H9 (cell line): Measurements from ENCODE around the gene RAB22A. TPM values are rescaled to one million over a fixed set of nuclear protein-coding genes. Genes with fewer than 3 reads are reported as not detected.

ENCODE experiments used
- DNase-seq: peaks from one replicate; pipeline ENCODE4 v3.0.0-alpha.2; 2017
- H2AFZ ChIP-seq: one replicate; pipeline ENCODE4 v1.6.1; 2013; ENCODE audit warnings: mild to moderate bottlenecking, low read length, control low read depth, moderate library complexity
- H2AK5ac ChIP-seq: 2 replicates; pipeline ENCODE4 v1.6.1; 2013; ENCODE audit warnings: low read length, control low read depth, mixed read lengths; ENCODE audit not compliant: insufficient read length
- H2BK120ac ChIP-seq: one replicate; pipeline ENCODE4 v1.6.1; 2013; ENCODE audit warnings: low read depth, mild to moderate bottlenecking, low read length, control low read depth, inconsistent platforms; ENCODE audit not compliant: poor library complexity, severe bottlenecking
- H2BK12ac ChIP-seq: 2 replicates; pipeline ENCODE4 v1.6.1; 2013; ENCODE audit warnings: low read length, control low read depth, mixed read lengths, low read depth; ENCODE audit not compliant: insufficient read length
- H2BK15ac ChIP-seq: 2 replicates; pipeline ENCODE4 v1.6.1; 2013; ENCODE audit warnings: low read depth, low read length, control low read depth
- H2BK20ac ChIP-seq: one replicate; pipeline ENCODE4 v1.6.1; 2013; ENCODE audit warnings: low read depth, mild to moderate bottlenecking, low read length, control low read depth, inconsistent platforms; ENCODE audit not compliant: poor library complexity, severe bottlenecking
- H2BK5ac ChIP-seq: 2 replicates; pipeline ENCODE4 v1.6.1; 2013; ENCODE audit warnings: low read length, control low read depth, mixed read lengths; ENCODE audit not compliant: insufficient read length
- H3K14ac ChIP-seq: 2 replicates; pipeline ENCODE4 v1.6.1; 2013; ENCODE audit warnings: low read length, control low read depth; ENCODE audit not compliant: insufficient read depth
- H3K18ac ChIP-seq: 2 replicates; pipeline ENCODE4 v1.6.1; 2013; ENCODE audit warnings: low read depth, mild to moderate bottlenecking, mixed read lengths, low read length, control low read depth; ENCODE audit not compliant: insufficient read length
- H3K23ac ChIP-seq: 2 replicates; pipeline ENCODE4 v1.6.1; 2013; ENCODE audit warnings: low read length, control low read depth, mixed read lengths, low read depth; ENCODE audit not compliant: insufficient read length
- H3K23me2 ChIP-seq: 2 replicates; pipeline ENCODE4 v1.6.1; 2013; ENCODE audit warnings: low read depth, mild to moderate bottlenecking, mixed read lengths, low read length, control low read depth; ENCODE audit not compliant: insufficient read length, poor library complexity, severe bottlenecking
- H3K27ac ChIP-seq: 2 replicates; pipeline ENCODE4 v1.5.1; 2013; ENCODE audit warnings: low read length, control low read depth, mixed read lengths, low read depth; ENCODE audit not compliant: insufficient read length
- H3K27me3 ChIP-seq: 2 replicates; pipeline ENCODE4 v1.6.1; 2013; ENCODE audit warnings: low read length, control low read depth, inconsistent platforms; ENCODE audit not compliant: insufficient read depth
- H3K4ac ChIP-seq: 2 replicates; pipeline ENCODE4 v1.6.1; 2013; ENCODE audit warnings: low read depth, mild to moderate bottlenecking, control low read depth, inconsistent platforms, low read length, moderate library complexity
- H3K4me1 ChIP-seq: 2 replicates; pipeline ENCODE4 v1.6.1; 2013; ENCODE audit warnings: low read length, control low read depth, inconsistent platforms; ENCODE audit not compliant: insufficient read depth
- H3K4me2 ChIP-seq: 2 replicates; pipeline ENCODE4 v1.6.1; 2013; ENCODE audit warnings: low read length, control low read depth, mixed read lengths; ENCODE audit not compliant: insufficient read length, insufficient read depth
- H3K56ac ChIP-seq: 2 replicates; pipeline ENCODE4 v1.6.1; 2013; ENCODE audit warnings: low read depth, mild to moderate bottlenecking, mixed read lengths, low read length, control low read depth; ENCODE audit not compliant: insufficient read length
- H3K79me1 ChIP-seq: 2 replicates; pipeline ENCODE4 v1.6.1; 2013; ENCODE audit warnings: low read depth, mild to moderate bottlenecking, moderate library complexity, low read length, control low read depth, inconsistent platforms; ENCODE audit not compliant: insufficient read depth, poor library complexity, severe bottlenecking
- H3K79me2 ChIP-seq: 2 replicates; pipeline ENCODE4 v1.6.1; 2013; ENCODE audit warnings: low read length, control low read depth, inconsistent platforms; ENCODE audit not compliant: insufficient read depth
- H3K9ac ChIP-seq: 2 replicates; pipeline ENCODE4 v1.6.1; 2013; ENCODE audit warnings: low read length, control low read depth, mixed read lengths; ENCODE audit not compliant: insufficient read length; ENCODE audit errors: extremely low read depth
- H3K9me3 ChIP-seq: one replicate; pipeline ENCODE4 v1.6.1; 2013; ENCODE audit warnings: low read depth, low read length, inconsistent platforms; ENCODE audit not compliant: control insufficient read depth
- H3T11ph ChIP-seq: one replicate; pipeline ENCODE4 v1.6.1; 2013; ENCODE audit warnings: mild to moderate bottlenecking, low read length, control low read depth, inconsistent platforms
- H4K20me1 ChIP-seq: one replicate; pipeline ENCODE4 v1.6.1; 2013; ENCODE audit not compliant: control insufficient read depth, insufficient read length, insufficient read depth
- H4K5ac ChIP-seq: 2 replicates; pipeline ENCODE4 v1.6.1; 2013; ENCODE audit warnings: low read depth, mild to moderate bottlenecking, mixed read lengths, low read length, control low read depth; ENCODE audit not compliant: insufficient read length
- H4K8ac ChIP-seq: replicated peaks from 2 replicates; pipeline ENCODE4 v1.6.1; 2013; ENCODE audit warnings: low read length, control low read depth, mixed read lengths, low read depth; ENCODE audit not compliant: insufficient read length
- H4K91ac ChIP-seq: 2 replicates; pipeline ENCODE4 v1.6.1; 2013; ENCODE audit warnings: low read depth, mild to moderate bottlenecking, moderate library complexity, mixed read lengths, low read length, control low read depth; ENCODE audit not compliant: insufficient read length
- H3K27ac Mint-ChIP-seq, 3 experiments: 2 replicates in 2 of 3; 3 replicates in 1 of 3; pipeline ENCODE4 v1.8.0; 2020 to 2021; ENCODE audit warnings: mixed read lengths in 3 of 3, mild to moderate bottlenecking in 1 of 3, moderate library complexity in 1 of 3
- H3K27me3 Mint-ChIP-seq: 2 replicates; pipeline ENCODE4 v1.8.0; 2021; ENCODE audit warnings: low read depth, mild to moderate bottlenecking, moderate library complexity, mixed read lengths
- H3K36me3 Mint-ChIP-seq, 3 experiments: 2 replicates in 2 of 3; 3 replicates in 1 of 3; pipeline ENCODE4 v1.8.0; 2020 to 2021; ENCODE audit warnings: low read depth in 3 of 3, mixed read lengths in 3 of 3; ENCODE audit not compliant: insufficient read depth in 1 of 3
- H3K4me1 Mint-ChIP-seq, 2 experiments: 2 replicates each; pipeline ENCODE4 v1.8.0; 2020; ENCODE audit warnings: mixed read lengths in 2 of 2
- H3K4me3 Mint-ChIP-seq, 2 experiments: 2 replicates in 1 of 2; 3 replicates in 1 of 2; pipeline ENCODE4 v1.8.0; 2020 to 2021; ENCODE audit warnings: mild to moderate bottlenecking in 2 of 2, mixed read lengths in 2 of 2, moderate library complexity in 1 of 2
- H3K9me3 Mint-ChIP-seq, 2 experiments: 2 replicates in 1 of 2; 3 replicates in 1 of 2; pipeline ENCODE4 v1.8.0; 2020; ENCODE audit warnings: mild to moderate bottlenecking in 2 of 2, mixed read lengths in 2 of 2, moderate library complexity in 1 of 2
- WGBS: extraction: QIAGEN DNeasy Blood & Tissue Kit; methylation state at CpG from one replicate; pipeline ENCODE4 v1.1.7; 2013; ENCODE audit warnings: missing lambda C conversion rate, low lambda C conversion rate, mixed read lengths; ENCODE audit not compliant: insufficient read length; ENCODE audit errors: extremely low coverage; 5-methylcytosine and 5-hydroxymethylcytosine counted together
- total RNA-seq: library from RNA; stranded (reverse); gene quantifications from 2 replicates; pipeline ENCODE4 v1.2.1, GENCODE V29; 2021
- TF ChIP-seq, protein P1 (sequence below): fragments of 200-600 bp; sonication (generic); conservative IDR thresholded peaks from 3 replicates; pipeline ENCODE4 v1.8.0; 2021; ENCODE audit warnings: antibody characterized with exemption, mild to moderate bottlenecking

RAB22A gene
- total RNA-seq, 1 experiment from 2014 or later = 6.3 TPM

- Mint-ChIP-seq H3K9me3 (peaks cover 24 to 27% of the 10 kb centered on the region in 2 experiments), H3K27ac (no peak overlapping the region), H3K27me3 (peaks cover 3% of the 10 kb centered on the region), H3K4me3 (no peak overlapping the region), H3K4me1 (peaks cover 2 to 14% of the 10 kb centered on the region in 2 experiments; a peak in 3 of 4 replicates), H3K36me3 (peaks cover 8 to 15% (median 13%) of the 10 kb centered on the region in 3 experiments; a peak in 6 of 7 replicates)
- H3K56ac ChIP-seq = no peak overlapping the region
- no peak overlapping the region for H2AFZ ChIP-seq
- H2BK12ac ChIP-seq = no peak overlapping the region
- no peak overlapping the region for H2BK20ac ChIP-seq
- H3K23ac ChIP-seq = no peak overlapping the region
- no peak for DNase-seq
- TF ChIP-seq, protein P1, sequence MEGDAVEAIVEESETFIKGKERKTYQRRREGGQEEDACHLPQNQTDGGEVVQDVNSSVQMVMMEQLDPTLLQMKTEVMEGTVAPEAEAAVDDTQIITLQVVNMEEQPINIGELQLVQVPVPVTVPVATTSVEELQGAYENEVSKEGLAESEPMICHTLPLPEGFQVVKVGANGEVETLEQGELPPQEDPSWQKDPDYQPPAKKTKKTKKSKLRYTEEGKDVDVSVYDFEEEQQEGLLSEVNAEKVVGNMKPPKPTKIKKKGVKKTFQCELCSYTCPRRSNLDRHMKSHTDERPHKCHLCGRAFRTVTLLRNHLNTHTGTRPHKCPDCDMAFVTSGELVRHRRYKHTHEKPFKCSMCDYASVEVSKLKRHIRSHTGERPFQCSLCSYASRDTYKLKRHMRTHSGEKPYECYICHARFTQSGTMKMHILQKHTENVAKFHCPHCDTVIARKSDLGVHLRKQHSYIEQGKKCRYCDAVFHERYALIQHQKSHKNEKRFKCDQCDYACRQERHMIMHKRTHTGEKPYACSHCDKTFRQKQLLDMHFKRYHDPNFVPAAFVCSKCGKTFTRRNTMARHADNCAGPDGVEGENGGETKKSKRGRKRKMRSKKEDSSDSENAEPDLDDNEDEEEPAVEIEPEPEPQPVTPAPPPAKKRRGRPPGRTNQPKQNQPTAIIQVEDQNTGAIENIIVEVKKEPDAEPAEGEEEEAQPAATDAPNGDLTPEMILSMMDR = no peak
- no peak overlapping the region for H4K91ac ChIP-seq
- H3K4me2 ChIP-seq = no peak overlapping the region
- H3K79me1 ChIP-seq = no peaks in the 10 kb centered on the region
- no peak overlapping the region for H3K27ac ChIP-seq
- H4K8ac ChIP-seq = no peak overlapping the region
- H3K18ac ChIP-seq = no peak overlapping the region
- peaks cover 12% of the 10 kb centered on the region for H3K9me3 ChIP-seq
- no peak overlapping the region for H2AK5ac ChIP-seq
- WGBS = no CpG with 5 or more reads among the region's 7 CpGs
- no peak overlapping the region for H2BK15ac ChIP-seq
- H3K9ac ChIP-seq = no peak overlapping the region
- H3K79me2 ChIP-seq = no peaks in the 10 kb centered on the region
- H2BK5ac ChIP-seq = no peak overlapping the region
- H4K5ac ChIP-seq = no peak overlapping the region
- H3K27me3 ChIP-seq = no peaks in the 10 kb centered on the region
- no peaks in the 10 kb centered on the region for H4K20me1 ChIP-seq
- no peak overlapping the region for H3T11ph ChIP-seq
- H2BK120ac ChIP-seq = no peak overlapping the region
- no peak overlapping the region for H3K14ac ChIP-seq
- H3K23me2 ChIP-seq = no peaks in the 10 kb centered on the region
- H3K4me1 ChIP-seq = no peaks in the 10 kb centered on the region
- H3K4ac ChIP-seq = no peak overlapping the region
These were observed 72.1 kb downstream of the RAB22A start for GRCh38 chr20:58381627-58382026.
